ENCODE data around the gene RPL13A.

DNA sequence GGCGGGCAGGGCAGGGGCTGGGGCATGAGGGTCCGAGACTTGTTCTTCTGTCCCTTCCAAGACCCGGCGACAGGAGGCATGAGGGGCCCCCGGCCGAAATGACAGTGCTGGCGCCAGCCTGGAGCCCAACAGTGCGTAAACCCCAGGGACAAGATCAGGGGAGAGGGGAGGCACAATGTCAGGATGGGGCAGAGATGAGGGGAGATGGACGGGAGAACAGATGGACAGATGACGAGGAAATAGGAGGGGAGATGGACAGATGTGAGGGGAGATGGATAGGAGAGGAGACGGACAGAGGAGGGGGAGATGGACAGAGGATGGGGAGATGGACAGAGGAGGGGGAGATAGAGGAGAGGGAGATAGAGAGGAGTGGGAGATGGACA, 12.9 kb upstream of the RPL13A start:
- TF ChIP-seq POLR2A (IDR thresholded peaks at IDR 0.05), result no peak
- TF ChIP-seq, protein P1, sequence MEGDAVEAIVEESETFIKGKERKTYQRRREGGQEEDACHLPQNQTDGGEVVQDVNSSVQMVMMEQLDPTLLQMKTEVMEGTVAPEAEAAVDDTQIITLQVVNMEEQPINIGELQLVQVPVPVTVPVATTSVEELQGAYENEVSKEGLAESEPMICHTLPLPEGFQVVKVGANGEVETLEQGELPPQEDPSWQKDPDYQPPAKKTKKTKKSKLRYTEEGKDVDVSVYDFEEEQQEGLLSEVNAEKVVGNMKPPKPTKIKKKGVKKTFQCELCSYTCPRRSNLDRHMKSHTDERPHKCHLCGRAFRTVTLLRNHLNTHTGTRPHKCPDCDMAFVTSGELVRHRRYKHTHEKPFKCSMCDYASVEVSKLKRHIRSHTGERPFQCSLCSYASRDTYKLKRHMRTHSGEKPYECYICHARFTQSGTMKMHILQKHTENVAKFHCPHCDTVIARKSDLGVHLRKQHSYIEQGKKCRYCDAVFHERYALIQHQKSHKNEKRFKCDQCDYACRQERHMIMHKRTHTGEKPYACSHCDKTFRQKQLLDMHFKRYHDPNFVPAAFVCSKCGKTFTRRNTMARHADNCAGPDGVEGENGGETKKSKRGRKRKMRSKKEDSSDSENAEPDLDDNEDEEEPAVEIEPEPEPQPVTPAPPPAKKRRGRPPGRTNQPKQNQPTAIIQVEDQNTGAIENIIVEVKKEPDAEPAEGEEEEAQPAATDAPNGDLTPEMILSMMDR (IDR thresholded peaks at IDR 0.05), result no peak

Data from lower leg skin (tissue), 3 donors.